Amniotic epithelial cell (primary cell): ENCODE results near the gene LMAN2L.

Source experiments
- DNase-seq: peaks from one replicate; pipeline ENCODE4 v3.0.0-alpha.2; 2010; ENCODE audit warnings: low read depth

The LMAN2L gene

GRCh38 chr2:96739633-96740428 is at the start of gene LMAN2L:
Gene LMAN2L (minus strand): TSS chr2:96740064. CDS start chr2:96740040, 24 bp downstream.
- peak; percentile 95 for DNase-seq

GRCh38 chr2:96789245-96789617 is 49.4 kb upstream of the LMAN2L start:
- DNase-seq = no peak

- peak; percentile 50 for DNase-seq
Observed at GRCh38 chr2:96788442-96789244, 48.8 kb upstream of the LMAN2L start.

GRCh38 chr2:96787411-96787810 is 47.5 kb upstream of the LMAN2L start:
- DNase-seq = no peak

DNA sequence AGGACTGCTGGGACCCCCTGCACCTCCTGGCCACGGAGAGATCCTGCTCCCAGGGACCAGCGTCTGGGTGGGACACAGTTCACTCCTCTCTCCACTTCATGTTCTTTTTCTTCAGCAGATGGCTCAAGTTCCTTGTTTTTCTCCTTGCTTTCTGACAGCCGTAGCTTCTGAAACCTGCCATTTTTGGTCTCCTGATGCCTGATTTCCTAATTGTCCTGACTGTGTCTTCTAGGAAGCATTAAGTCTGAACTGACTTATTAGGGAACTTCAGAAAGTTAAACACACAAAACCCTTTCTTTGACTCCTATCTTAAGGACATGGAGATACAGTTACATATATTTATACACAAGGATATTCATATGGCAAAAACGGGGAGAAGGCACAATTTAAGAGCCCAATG is 43.5 kb upstream of the LMAN2L start:
- DNase-seq = no peak

- DNase-seq = no peak
Observed at GRCh38 chr2:96775160-96775559, 35.3 kb upstream of the LMAN2L start.

DNA sequence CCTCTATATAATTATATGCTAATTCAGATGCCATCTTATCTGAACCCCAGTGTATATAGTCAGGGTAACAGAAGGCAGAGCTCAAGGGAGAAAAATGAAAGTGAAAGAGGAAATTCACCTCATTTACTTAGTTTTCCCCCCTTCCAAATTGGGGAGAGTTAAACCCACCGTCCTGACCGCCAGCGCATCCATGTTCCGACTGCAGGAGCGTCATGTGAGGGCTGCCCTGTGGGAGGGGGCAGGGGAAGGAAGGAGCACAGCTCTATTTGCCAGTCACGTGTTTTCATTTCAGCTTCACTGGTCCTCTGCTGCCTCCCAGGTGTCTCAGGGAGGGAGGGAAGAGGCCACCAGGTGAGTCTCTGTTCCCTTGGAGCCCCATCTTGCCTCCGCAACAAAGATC is 34.1 kb upstream of the LMAN2L start:
- no peak for DNase-seq

DNA sequence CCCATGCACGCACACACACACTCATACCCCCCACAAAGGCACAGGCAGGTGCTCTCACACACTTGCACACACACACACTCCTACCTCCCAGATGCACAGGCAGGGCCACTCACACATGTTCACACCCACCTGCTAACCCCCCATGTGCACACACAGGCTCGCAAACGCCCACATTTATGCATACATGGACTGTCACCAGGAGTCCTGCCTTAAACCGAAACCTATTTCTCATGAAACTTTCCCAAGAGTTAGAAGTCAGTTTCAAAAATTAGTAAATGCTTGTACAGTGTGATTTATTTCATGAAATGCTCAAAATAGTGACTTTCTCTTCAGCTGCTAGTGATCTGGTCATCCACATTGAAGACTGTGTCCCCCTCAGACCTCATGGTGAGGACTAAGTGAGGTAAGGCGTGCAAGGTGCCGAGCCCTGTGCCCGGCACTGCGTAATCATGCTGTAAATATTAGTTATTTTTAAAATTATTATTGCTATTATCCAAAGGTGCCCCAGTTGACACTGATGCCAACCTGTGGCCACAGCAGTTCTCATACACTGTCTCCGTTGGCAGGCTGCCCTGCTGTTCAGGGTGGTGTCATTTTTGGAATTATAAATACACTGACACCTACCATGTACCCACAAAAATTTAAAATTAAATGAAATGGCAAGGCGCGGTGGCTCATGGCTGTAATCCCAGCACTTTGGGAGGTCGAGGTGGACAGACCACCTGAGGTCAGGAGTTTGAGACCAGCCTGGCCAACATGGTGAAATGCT is 33.2 kb upstream of the LMAN2L start:
- no peak for DNase-seq

DNA sequence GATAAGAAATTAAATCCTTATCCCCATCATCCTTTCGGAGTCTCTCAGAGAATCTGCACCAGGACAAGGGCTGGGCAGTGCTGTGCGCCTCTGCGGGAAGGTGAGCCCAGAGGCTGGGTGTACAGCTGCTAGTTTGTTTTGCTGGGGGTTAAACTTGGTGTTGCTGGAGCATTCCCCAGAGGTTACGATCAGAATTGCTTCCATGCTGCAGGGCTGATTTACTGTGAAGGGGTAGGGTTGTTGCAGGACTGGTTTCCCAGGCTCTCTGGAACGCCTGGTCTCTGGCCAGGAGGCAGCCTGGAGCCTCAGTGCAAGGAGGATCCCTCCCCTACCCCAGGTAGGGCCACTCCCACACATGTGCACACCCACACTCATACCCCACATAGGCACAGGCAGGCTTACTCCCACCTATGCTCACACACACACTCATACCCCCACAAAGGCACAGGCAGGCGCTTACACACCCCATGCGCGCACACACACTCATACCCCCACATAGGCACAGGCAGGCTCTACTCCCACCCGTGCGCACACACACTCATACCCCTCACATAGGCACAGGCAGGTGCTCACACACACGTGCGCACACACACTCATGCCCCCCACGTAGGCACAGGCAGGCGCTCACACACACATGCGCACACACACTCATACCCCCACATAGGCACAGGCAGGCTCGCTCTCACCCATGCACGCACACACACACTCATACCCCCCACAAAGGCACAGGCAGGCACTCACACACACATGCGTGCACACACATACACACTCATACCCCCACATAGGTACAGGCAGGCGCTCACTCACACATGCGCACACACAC is 32.1 kb upstream of the LMAN2L start:
- DNase-seq = no peak

GRCh38 chr2:96770442-96771202 is 30.8 kb upstream of the LMAN2L start:
- DNase-seq = no peak

GRCh38 chr2:96769814-96770213 is 29.9 kb upstream of the LMAN2L start:
- no peak for DNase-seq

- peak; percentile 91 for DNase-seq
Observed at GRCh38 chr2:96768083-96768561, 28.3 kb upstream of the LMAN2L start.

GRCh38 chr2:96767135-96767871 is 27.4 kb upstream of the LMAN2L start:
- DNase-seq = no peak

- DNase-seq = no peak
Observed at GRCh38 chr2:96764253-96764637, 24.4 kb upstream of the LMAN2L start.

- no peak for DNase-seq
Observed at GRCh38 chr2:96763511-96764252, 23.8 kb upstream of the LMAN2L start.

- DNase-seq = no peak
Observed at GRCh38 chr2:96762529-96763311, 22.9 kb upstream of the LMAN2L start.

DNA sequence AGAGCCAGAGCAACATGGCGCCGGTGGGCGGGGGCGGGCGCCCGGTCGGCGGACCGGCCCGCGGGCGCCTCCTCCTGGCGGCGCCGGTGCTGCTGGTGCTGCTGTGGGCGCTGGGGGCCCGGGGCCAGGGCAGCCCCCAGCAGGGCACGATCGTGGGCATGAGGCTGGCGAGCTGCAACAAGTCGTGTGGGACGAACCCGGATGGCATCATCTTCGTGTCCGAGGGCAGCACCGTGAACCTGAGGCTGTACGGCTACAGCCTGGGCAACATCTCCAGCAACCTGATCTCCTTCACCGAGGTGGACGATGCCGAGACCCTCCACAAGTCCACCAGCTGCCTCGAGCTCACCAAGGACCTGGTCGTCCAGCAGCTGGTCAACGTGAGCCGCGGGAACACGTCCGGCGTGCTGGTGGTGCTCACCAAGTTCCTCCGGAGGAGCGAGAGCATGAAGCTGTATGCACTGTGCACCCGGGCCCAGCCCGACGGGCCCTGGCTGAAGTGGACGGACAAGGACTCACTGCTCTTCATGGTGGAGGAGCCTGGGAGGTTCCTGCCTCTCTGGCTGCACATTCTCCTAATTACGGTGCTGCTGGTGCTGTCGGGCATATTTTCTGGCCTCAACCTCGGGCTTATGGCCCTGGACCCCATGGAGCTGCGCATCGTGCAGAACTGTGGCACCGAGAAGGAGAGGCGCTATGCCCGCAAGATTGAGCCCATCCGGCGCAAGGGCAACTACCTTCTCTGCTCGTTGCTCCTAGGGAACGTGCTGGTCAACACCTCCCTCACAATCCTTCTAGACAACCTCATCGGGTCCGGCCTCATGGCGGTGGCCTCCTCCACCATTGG is 21.3 kb upstream of the LMAN2L start:
- DNase-seq = peak; percentile 21
